ENCODE measurements around the gene SLC35E1.

GRCh38 chr19:16544473-16545231 lies 27.6 kb downstream of the SLC35E1 start:
- no peak for TF ChIP-seq POLR2A (IDR thresholded peaks at IDR 0.05; ENCODE audit: low read length)
- TF ChIP-seq GATA1 (IDR thresholded peaks at IDR 0.05; ENCODE audit: low read depth, low read length) = no peak
